ENCODE results near the gene SHPK. TPM values are rescaled to one million over a fixed set of nuclear protein-coding genes. Genes with fewer than 3 reads are reported as not detected.

The SHPK gene
- total RNA-seq, 1 donor from 2014 or later, result 14.0 TPM

DNA sequence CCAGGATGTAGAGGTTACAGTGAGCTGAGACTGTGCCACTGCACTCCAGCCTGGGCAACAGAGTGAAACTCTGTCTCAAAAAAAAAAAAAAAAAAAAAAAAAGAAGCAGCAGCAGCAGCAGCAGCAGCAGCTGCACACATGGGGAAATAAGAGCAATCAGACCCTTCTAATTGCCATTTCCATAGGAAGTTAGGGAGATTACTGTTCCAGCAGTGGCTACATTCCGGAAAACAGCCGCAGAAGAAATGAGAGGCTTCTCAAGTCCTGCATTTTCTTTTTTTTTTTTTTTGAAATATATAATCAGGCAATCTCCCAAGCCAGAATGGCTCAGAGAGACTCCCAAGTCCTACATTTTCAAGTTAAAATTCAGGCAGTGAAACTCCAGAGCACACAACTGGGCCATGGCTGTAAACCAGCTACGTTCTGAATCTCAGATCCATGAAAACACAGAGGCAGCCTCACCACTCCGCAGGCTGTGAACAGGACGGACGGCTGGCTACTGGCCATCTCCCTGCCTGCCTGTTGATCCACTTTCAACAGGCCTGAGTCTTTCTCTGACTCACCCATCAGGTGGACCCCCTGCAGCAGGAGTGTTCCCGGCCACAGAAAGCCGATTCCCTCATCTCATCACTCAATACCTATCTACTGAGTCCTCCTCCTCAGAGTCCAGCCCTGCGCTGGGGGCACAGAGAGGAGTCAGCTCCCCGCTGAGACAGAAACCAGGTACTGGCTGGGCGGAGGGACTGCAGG is 41.8 kb downstream of the SHPK start:
- no peak for DNase-seq (ENCODE audit: extremely low spot score in 2 of 2)
- Histone ChIP-seq H3K4me3 (no peak overlapping the region), H3K27me3 (no peaks in the 10 kb centered on the region), H3K27ac (no peak overlapping the region), H3K4me1 (no peaks in the 10 kb centered on the region), H3K9me3 (no peaks in the 10 kb centered on the region), H3K36me3 (peaks cover 0 to 12% of the 10 kb centered on the region in 2 donors)
- intact Hi-C loops (cut with DNase I), result no loop called here
- TF ChIP-seq POLR2AphosphoS5 (IDR thresholded peaks at IDR 0.05; ENCODE audit: insufficient read depth in 1 of 2, low read depth in 1 of 2), result no peak
- TF ChIP-seq, protein P1, sequence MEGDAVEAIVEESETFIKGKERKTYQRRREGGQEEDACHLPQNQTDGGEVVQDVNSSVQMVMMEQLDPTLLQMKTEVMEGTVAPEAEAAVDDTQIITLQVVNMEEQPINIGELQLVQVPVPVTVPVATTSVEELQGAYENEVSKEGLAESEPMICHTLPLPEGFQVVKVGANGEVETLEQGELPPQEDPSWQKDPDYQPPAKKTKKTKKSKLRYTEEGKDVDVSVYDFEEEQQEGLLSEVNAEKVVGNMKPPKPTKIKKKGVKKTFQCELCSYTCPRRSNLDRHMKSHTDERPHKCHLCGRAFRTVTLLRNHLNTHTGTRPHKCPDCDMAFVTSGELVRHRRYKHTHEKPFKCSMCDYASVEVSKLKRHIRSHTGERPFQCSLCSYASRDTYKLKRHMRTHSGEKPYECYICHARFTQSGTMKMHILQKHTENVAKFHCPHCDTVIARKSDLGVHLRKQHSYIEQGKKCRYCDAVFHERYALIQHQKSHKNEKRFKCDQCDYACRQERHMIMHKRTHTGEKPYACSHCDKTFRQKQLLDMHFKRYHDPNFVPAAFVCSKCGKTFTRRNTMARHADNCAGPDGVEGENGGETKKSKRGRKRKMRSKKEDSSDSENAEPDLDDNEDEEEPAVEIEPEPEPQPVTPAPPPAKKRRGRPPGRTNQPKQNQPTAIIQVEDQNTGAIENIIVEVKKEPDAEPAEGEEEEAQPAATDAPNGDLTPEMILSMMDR (IDR thresholded peaks at IDR 0.05), result no peak
- TF ChIP-seq POLR2A (IDR thresholded peaks at IDR 0.05), result no peak

GRCh38 chr17:3593384-3593783 is 42.7 kb downstream of the SHPK start:
- Histone ChIP-seq H3K9me3 (no peaks in the 10 kb centered on the region), H3K4me3 (no peak overlapping the region), H3K4me1 (no peaks in the 10 kb centered on the region), H3K36me3 (peaks cover 0 to 12% of the 10 kb centered on the region in 2 donors), H3K27me3 (no peaks in the 10 kb centered on the region), H3K27ac (no peak overlapping the region)
- DNase-seq (ENCODE audit: extremely low spot score in 2 of 2), result no peak
- intact Hi-C loops (cut with DNase I), result no loop called here
- TF ChIP-seq POLR2A (IDR thresholded peaks at IDR 0.05), result no peak
- TF ChIP-seq, protein P1 (IDR thresholded peaks at IDR 0.05), result no peak
- no peak for TF ChIP-seq POLR2AphosphoS5 (IDR thresholded peaks at IDR 0.05; ENCODE audit: insufficient read depth in 1 of 2, low read depth in 1 of 2)

DNA sequence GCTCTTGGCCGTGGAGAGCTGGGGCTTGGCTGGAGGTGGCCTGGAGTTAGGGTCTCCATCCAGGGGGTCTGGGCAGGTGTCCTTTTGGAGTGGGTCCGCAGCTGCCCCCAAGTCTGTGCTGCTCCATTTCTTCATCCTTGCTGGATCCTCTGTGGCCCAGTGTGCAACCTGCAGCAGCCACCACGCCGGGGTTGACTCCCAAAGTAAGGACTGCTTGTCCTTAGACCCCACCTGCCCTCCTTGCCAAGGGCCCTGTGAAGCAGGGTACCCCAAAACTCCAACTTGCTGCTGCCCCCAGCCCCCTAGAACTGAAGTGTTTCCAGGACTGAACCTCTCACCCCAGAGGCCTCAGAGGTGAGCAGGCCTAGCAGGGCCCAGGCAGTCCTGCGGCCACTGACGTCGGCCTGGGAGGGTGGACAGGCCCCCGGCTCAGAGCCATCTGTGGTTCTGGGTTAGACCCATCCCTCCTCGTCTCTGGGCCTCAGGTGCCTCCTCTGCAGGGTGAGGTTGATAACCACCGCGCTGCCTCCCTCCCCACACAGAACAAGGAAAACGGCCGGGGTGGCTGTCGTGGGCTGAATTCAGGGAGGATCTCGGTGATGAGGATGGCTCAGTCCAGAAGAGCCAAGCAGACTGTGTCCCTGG is 43.7 kb downstream of the SHPK start:
- Histone ChIP-seq H3K36me3 (peaks cover 0 to 12% of the 10 kb centered on the region in 2 donors), H3K27ac (no peak overlapping the region)
- TF ChIP-seq POLR2AphosphoS5 (IDR thresholded peaks at IDR 0.05; ENCODE audit: insufficient read depth in 1 of 2, low read depth in 1 of 2), result no peak
- TF ChIP-seq, protein P1 (IDR thresholded peaks at IDR 0.05), result no peak
- no peak for TF ChIP-seq POLR2A (IDR thresholded peaks at IDR 0.05)

GRCh38 chr17:3590768-3591167 is 45.3 kb downstream of the SHPK start:
- Histone ChIP-seq H3K9me3 (no peaks in the 10 kb centered on the region), H3K4me3 (no peak overlapping the region), H3K4me1 (no peaks in the 10 kb centered on the region), H3K27ac (no peak overlapping the region), H3K36me3 (peaks cover 0 to 27% of the 10 kb centered on the region in 2 donors), H3K27me3 (no peaks in the 10 kb centered on the region)
- intact Hi-C loops (cut with DNase I), result no loop called here
- TF ChIP-seq, protein P1 (IDR thresholded peaks at IDR 0.05), result no peak
- no peak for TF ChIP-seq POLR2A (IDR thresholded peaks at IDR 0.05)
- TF ChIP-seq POLR2AphosphoS5 (IDR thresholded peaks at IDR 0.05; ENCODE audit: insufficient read depth in 1 of 2, low read depth in 1 of 2), result no peak
- no peak for DNase-seq (ENCODE audit: extremely low spot score in 2 of 2)

More for the DNA sequence above, 43.7 kb downstream of the SHPK start:
- Histone ChIP-seq H3K27me3 (no peaks in the 10 kb centered on the region), H3K4me1 (no peaks in the 10 kb centered on the region), H3K4me3 (no peak overlapping the region), H3K9me3 (no peaks in the 10 kb centered on the region)
- DNase-seq (ENCODE audit: extremely low spot score in 2 of 2), result no peak
- intact Hi-C loops (cut with DNase I), result no loop called here

DNA sequence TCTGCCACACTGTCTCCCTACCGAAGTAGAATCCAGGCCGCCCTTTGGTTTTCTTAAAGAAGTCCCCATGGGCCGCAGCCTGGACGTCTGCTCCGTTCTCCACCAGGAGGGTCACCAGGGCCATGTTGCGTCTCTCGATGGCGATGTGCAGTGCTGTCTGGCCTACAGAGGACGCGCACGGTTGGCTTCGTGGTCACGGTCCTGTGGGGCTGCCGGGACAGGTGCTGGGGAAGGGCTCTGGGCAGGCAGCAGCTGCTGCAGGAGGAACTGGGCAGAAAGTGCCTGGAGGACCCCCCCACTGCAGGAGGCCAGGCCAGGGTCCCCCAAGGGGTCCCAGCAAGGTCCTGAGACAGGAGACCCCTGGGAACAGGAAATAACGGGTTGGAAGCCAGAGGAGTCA is 45.8 kb downstream of the SHPK start:
- intact Hi-C loops (cut with DNase I), result no loop called here
- H3K4me1 ChIP-seq, result no peaks in the 10 kb centered on the region
- DNase-seq (ENCODE audit: extremely low spot score in 2 of 2), result no peak
- no peaks in the 10 kb centered on the region for H3K9me3 ChIP-seq
- H3K4me3 ChIP-seq, result no peak overlapping the region
- H3K27ac ChIP-seq, result no peak overlapping the region
- TF ChIP-seq, protein P1 (IDR thresholded peaks at IDR 0.05), result no peak
- TF ChIP-seq POLR2A (IDR thresholded peaks at IDR 0.05), result no peak
- no peak for TF ChIP-seq POLR2AphosphoS5 (IDR thresholded peaks at IDR 0.05; ENCODE audit: insufficient read depth in 1 of 2, low read depth in 1 of 2)
- H3K36me3 ChIP-seq, result peaks cover 0 to 30% of the 10 kb centered on the region in 2 donors
- no peaks in the 10 kb centered on the region for H3K27me3 ChIP-seq
